ENCODE results near the gene WEE2. TPM values are rescaled to one million over a fixed set of nuclear protein-coding genes. Genes with fewer than 3 reads are reported as not detected.

Gene WEE2
- total and polyA plus RNA-seq, 2 of the 13 experiments (the other 11 are each of a cell fraction or from before 2014, with no cell fraction given) = not detected

DNA sequence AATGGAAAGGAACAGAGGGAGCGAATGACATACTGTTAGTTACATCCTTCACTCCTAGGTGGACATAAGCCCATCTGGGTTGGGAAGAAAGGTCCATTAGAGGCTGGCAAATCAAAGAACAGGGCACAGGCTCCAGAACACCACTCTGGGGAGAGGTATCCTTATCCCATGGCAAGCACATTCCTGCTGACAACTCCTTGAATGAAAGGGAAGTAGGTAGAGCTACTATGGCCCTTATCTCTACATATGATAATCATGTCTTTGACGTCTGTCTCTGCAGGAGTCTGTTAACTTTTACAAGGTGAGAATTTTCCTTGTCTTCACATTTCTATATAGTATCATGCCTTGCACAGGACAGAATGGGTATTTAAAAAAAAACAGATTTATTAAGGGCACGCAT, 16.6 kb upstream of the WEE2 start:
- in situ Hi-C loops (cut with HindIII; ENCODE audit: extremely low pct_ligation_motif_present, low pct_unique_long_range_greater_than_20kb) (no loop called here), intact Hi-C loops (cut with micrococcal nuclease; ENCODE audit: unreplicated experiment) (no loop called here)
- 95% methylated on average over 3 of the region's 3 CpGs for WGBS (ENCODE audit: low lambda C conversion rate)
- 0 out of 2 replicates have a peak, but pooled peaks cover 6% of the 10 kb centered on the region for H4K20me1 ChIP-seq (ENCODE audit: insufficient read depth, low read length)
- no peaks in the 10 kb centered on the region for H3K36me3 ChIP-seq (replicated peaks in 1 of 2; ENCODE audit: control insufficient read depth in 1 of 2, insufficient read depth in 2 of 2, low read length in 2 of 2)
- TF ChIP-seq MTF1 (CRISPR knock-in tag; IDR thresholded peaks at IDR 0.05) (no peak), RBM22 (optimal IDR thresholded peaks at IDR 0.05; ENCODE audit: low read length) (no peak), ZNF569 (CRISPR knock-in tag; IDR thresholded peaks at IDR 0.05; ENCODE audit: borderline replicate concordance) (no peak), CBX5 (CRISPR knock-in tag; IDR thresholded peaks at IDR 0.05; ENCODE audit: borderline replicate concordance) (no peak), ZNF629 (CRISPR knock-in tag; conservative IDR thresholded peaks at IDR 0.05) (no peak), MEIS1 (CRISPR knock-in tag; IDR thresholded peaks at IDR 0.05; ENCODE audit: borderline replicate concordance) (no peak), IRX3 (CRISPR knock-in tag; IDR thresholded peaks at IDR 0.05; ENCODE audit: borderline replicate concordance, low read depth) (no peak), SOX6 (IDR thresholded peaks at IDR 0.05) (no peak), SOX6 (CRISPR knock-in tag; IDR thresholded peaks at IDR 0.05) (no peak), BHLHE40 (IDR thresholded peaks at IDR 0.05; ENCODE audit: low read length) (no peak), WIZ (CRISPR knock-in tag; IDR thresholded peaks at IDR 0.05) (no peak), ETV5 (CRISPR knock-in tag; IDR thresholded peaks at IDR 0.05; ENCODE audit: borderline replicate concordance) (no peak), ARHGAP35 (CRISPR knock-in tag; IDR thresholded peaks at IDR 0.05; ENCODE audit: borderline replicate concordance) (no peak), ELF3 (CRISPR knock-in tag; IDR thresholded peaks at IDR 0.05) (no peak), KDM3A (CRISPR knock-in tag; IDR thresholded peaks at IDR 0.05; ENCODE audit: low read depth) (no peak)
- TF ChIP-seq, protein P1, sequence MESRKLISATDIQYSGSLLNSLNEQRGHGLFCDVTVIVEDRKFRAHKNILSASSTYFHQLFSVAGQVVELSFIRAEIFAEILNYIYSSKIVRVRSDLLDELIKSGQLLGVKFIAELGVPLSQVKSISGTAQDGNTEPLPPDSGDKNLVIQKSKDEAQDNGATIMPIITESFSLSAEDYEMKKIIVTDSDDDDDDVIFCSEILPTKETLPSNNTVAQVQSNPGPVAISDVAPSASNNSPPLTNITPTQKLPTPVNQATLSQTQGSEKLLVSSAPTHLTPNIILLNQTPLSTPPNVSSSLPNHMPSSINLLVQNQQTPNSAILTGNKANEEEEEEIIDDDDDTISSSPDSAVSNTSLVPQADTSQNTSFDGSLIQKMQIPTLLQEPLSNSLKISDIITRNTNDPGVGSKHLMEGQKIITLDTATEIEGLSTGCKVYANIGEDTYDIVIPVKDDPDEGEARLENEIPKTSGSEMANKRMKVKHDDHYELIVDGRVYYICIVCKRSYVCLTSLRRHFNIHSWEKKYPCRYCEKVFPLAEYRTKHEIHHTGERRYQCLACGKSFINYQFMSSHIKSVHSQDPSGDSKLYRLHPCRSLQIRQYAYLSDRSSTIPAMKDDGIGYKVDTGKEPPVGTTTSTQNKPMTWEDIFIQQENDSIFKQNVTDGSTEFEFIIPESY (CRISPR knock-in tag; IDR thresholded peaks at IDR 0.05) = no peak
- TF ChIP-seq, protein P2, sequence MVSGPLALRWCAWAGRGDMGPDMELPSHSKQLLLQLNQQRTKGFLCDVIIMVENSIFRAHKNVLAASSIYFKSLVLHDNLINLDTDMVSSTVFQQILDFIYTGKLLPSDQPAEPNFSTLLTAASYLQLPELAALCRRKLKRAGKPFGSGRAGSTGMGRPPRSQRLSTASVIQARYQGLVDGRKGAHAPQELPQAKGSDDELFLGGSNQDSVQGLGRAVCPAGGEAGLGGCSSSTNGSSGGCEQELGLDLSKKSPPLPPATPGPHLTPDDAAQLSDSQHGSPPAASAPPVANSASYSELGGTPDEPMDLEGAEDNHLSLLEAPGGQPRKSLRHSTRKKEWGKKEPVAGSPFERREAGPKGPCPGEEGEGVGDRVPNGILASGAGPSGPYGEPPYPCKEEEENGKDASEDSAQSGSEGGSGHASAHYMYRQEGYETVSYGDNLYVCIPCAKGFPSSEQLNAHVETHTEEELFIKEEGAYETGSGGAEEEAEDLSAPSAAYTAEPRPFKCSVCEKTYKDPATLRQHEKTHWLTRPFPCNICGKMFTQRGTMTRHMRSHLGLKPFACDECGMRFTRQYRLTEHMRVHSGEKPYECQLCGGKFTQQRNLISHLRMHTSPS (CRISPR knock-in tag; IDR thresholded peaks at IDR 0.05; ENCODE audit: low read depth) = no peak
- no peak overlapping the region for H3K9ac ChIP-seq (ENCODE audit: insufficient read depth, low read depth, low read length)
- ChIA-PET CTCF (ENCODE audit: low intra/inter-chr PET ratio, low total read pairs) (no interaction called here), POLR2A (interaction anchor here (0.6 kb wide), 1 partner anchor 12 kb away, joined by 3 read pairs; no protein-coding TSS in a partner anchor)
- H2AFZ ChIP-seq (ENCODE audit: low read length) = no peak overlapping the region
- FAIRE-seq (no peak), DNase-seq (ENCODE audit: low spot score) (no peak), ATAC-seq (no peak)
- H3K27ac ChIP-seq (ENCODE audit: extremely low read length, insufficient read depth, low read length) = no peak overlapping the region
- H3K4me3 ChIP-seq (replicated peaks in 1 of 3; ENCODE audit: insufficient read depth in 1 of 3, low read depth in 2 of 3, low read length in 3 of 3) = no peak overlapping the region
- H3K27me3 ChIP-seq (ENCODE audit: control insufficient read depth in 1 of 2, insufficient read depth in 2 of 2, low read length in 2 of 2) = no peaks in the 10 kb centered on the region
- no peaks in the 10 kb centered on the region for H3K9me3 ChIP-seq (ENCODE audit: low read length)
- BruUV-seq (replicated peaks) = no TSS peak
- no peaks in the 10 kb centered on the region for H3K79me2 ChIP-seq (ENCODE audit: insufficient read depth, low read length)
- H3K4me1 ChIP-seq (ENCODE audit: insufficient read depth, low read length) = peaks cover 44% of the 10 kb centered on the region
- H3K4me2 ChIP-seq (ENCODE audit: low read depth, low read length) = no peak overlapping the region
